Diencephalon (tissue), 1 donor: ENCODE measurements around the gene AP3S1. TPM values are rescaled to one million over a fixed set of nuclear protein-coding genes. Genes with fewer than 3 reads are reported as not detected.

Source experiments
- total RNA-seq: library from RNA; depleted of rRNA; stranded (reverse); fragments of >200 nt; gene quantifications from one replicate; pipeline ENCODE4 v1.2.3, GENCODE V29; 2014

Gene AP3S1
- 152 TPM for total RNA-seq

DNA sequence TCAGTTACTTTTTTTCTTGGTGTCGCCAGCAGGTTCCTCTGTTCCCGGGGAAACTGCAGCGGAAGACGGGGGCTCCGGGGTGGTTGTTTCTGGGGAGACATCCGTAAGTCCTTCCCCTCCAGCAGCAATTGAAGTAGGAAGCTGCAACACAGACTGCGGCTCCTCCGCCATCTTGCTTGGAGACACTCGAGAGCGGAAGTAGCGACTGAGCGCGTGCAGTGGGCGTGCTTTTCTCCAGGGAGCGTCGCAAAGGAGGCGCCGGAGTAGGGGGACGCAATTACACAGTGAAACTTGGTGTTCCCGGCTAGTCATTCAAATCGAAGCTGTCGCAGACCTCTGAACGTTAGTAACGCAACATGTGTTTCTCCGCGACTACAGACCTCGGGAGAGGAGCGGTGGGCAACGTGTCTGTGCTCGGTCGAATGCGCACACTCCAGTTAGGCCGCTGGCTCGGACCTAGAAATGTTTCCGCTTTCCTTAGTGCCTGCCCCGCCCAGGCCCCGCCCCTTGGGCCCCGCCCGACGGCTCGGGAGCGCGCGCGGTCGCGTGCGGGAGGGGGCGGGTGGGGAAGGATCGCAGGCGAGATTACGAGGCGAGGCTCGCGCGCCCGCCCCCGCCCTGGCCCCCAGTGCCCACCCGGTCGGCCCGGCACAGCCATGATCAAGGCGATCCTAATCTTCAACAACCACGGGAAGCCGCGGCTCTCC, at the start of gene AP3S1, which contains the start of gene ATG12:
Gene AP3S1 (plus strand): TSS at position 554 of the 707 bp plus-strand sequence. CDS start 103 bp downstream, at position 657.
Gene ATG12 (minus strand): TSS at position 184 of the 707 bp plus-strand sequence. CDS start 13 bp downstream, at position 171.

DNA sequence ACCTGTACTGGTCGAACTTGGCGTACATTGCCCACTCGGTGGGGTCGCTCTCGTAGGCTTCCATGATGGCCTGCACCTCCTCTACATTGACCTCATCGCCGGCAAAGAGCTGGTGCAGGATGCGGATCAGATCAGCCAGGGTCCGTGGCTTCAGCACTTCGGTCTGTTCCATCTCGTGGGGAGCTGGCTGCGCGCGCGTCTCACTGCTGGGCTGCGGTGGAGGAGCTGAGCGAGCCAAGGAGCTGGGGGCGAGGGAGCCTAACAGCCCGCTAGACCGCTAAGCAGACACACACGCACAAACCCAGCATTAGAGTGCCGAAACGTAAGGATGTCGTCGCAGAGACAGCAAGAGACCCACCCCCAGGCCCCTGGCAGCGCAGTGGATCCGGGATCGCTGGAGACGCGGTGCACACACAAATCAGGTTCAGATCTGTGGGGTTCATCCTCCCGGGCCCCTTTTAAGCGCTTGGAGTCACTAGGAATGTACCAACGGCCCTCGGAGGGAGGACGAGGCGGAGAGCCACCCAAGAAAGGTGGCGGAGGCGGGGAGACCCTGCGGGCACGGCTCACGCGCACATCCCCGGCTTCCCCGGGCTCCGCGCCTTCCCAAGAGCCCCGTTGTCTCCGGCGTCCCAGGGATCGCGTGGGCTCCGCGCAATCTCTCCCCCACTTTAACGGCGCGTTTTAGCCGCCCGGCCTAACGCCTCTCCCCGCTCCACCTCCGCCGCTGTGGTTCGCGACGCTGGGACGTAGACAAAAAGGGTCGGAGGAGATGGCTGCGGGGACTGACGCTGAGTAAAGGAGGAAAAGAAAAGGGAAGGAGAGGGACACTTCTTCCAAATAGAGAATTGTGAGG, 25.3 kb upstream of the AP3S1 start, which contains the start of gene CDO1:
Gene CDO1 (minus strand): TSS at position 434 of the 856 bp plus-strand sequence. CDS start 262 bp downstream, at position 172.

DNA sequence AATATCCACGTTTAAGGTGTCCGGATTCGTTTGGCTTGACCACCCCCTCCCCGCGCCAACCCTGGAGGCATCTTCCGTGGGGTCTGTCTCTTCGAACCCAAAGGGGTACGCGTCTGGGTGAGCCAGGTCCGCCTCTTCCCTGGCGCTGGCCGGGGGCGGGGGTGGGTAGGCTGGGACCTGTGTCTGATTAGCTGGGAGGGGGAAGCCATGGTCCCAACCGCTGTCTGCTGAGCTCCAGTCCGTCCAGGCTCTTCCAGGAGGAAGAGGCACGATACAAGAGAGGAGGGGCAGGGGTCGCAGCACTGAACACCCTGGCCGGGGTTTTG, 120.5 kb downstream of the AP3S1 start, which contains the start of gene LVRN:
Gene LVRN (plus strand): TSS at position 237 of the 326 bp plus-strand sequence. CDS start 143 bp downstream, outside the sequence.

Other genes with a start within 250 kb of the AP3S1 start
- 2.8 TPM for gene TICAM2, start 239.5 kb upstream of the AP3S1 start, total RNA-seq
- gene TMED7, start 215.9 kb upstream of the AP3S1 start, total RNA-seq = 125 TPM
- 125 TPM for gene CDO1, start 25.3 kb upstream of the AP3S1 start, total RNA-seq
- gene ATG12, start 370 bp upstream of the AP3S1 start, total RNA-seq = 72.7 TPM
- gene LVRN, start 120.5 kb downstream of the AP3S1 start, total RNA-seq = 1.8 TPM
- gene ARL14EPL, start 190.5 kb downstream of the AP3S1 start, total RNA-seq = not detected
- 31.6 TPM for gene COMMD10, start 243.1 kb downstream of the AP3S1 start, total RNA-seq